Measurements from ENCODE around the gene MED16.

Gene MED16

GRCh38 chr19:938233-938923, 45.4 kb upstream of the MED16 start:
- 0 out of 20 replicates have a peak overlapping the region, but pooled peaks of 1 of the 10 experiments have one; percentile 19 for H3K4me3 ChIP-seq
- peaks cover 34 to 85% (median 61%) of the 10 kb centered on the region in 11 experiments for H3K36me3 ChIP-seq
- peak overlapping the region in 6 of 11 experiments; percentile 5 to 55 (median 29); a peak in 4 of 22 replicates for H3K27ac ChIP-seq
- H4K20me1 ChIP-seq: peaks cover 95 to 100% (median 99%) of the 10 kb centered on the region in 11 experiments
- peaks cover 0 to 10% (median 6%) of the 10 kb centered on the region in 11 experiments; a peak in 12 of 22 replicates for H3K9me3 ChIP-seq (replicated peaks in 1 of 11)
- peak overlapping the region in 10 of 11 experiments; percentile 17 to 52 (median 44); a peak in 10 of 22 replicates for H3K9ac ChIP-seq
- TF ChIP-seq Cebpa-rat (IDR thresholded peaks at IDR 0.05): no peak
- H3K4me2 ChIP-seq: peak overlapping the region; percentile 58 to 97 (median 92)
- H3K4me1 ChIP-seq: peaks cover 67 to 100% (median 82%) of the 10 kb centered on the region in 10 experiments
- no peaks in the 10 kb centered on the region for H3K27me3 ChIP-seq

DNA sequence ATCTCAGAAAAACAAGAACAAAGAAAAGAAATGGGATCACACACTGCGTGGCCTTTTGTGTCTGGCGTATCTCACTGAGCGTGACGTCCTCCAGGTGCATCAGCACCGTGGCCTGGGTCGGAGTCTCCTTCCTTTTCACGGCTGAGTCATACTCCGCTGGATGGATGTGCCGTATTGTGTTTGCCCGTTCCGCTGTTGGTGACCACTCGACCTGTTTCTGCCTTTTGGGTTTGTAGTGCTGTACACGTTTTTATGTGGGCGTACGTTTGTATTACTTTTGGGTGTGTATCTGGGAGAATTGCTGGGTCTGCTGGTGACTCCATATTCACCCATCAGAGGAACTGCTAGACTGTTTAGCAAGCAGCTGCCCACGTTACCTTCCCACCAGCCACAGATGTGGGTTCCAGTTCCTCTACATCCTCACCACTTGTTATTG, 44.3 kb upstream of the MED16 start:
- Histone ChIP-seq H3K4me1 (peaks cover 73 to 100% (median 88%) of the 10 kb centered on the region in 10 experiments), H3K9ac (no peak overlapping the region), H3K4me3 (no peak overlapping the region), H3K9me3 (replicated peaks in 1 of 11) (peaks cover 0 to 10% (median 6%) of the 10 kb centered on the region in 11 experiments; a peak in 12 of 22 replicates), H3K27ac (peak overlapping the region in 1 of 11 experiments; percentile 5; a peak in 1 of 22 replicates), H3K27me3 (no peaks in the 10 kb centered on the region), H3K4me2 (peak overlapping the region in 7 of 11 experiments; percentile 18 to 96 (median 40); a peak in 12 of 22 replicates), H3K36me3 (peaks cover 26 to 84% (median 53%) of the 10 kb centered on the region in 11 experiments), H4K20me1 (peaks cover 95 to 100% (median 99%) of the 10 kb centered on the region in 11 experiments)
- no peak for TF ChIP-seq Cebpa-rat (IDR thresholded peaks at IDR 0.05)

GRCh38 chr19:936175-936546, 43.2 kb upstream of the MED16 start:
- H3K4me1 ChIP-seq: peaks cover 68 to 100% (median 85%) of the 10 kb centered on the region in 10 experiments
- H4K20me1 ChIP-seq: peaks cover 94 to 100% (median 97%) of the 10 kb centered on the region in 11 experiments
- no peak overlapping the region for H3K4me3 ChIP-seq
- H3K4me2 ChIP-seq: peak overlapping the region in 3 of 11 experiments; percentile 22 to 96 (median 94); a peak in 5 of 22 replicates
- H3K27me3 ChIP-seq: no peaks in the 10 kb centered on the region
- no peak for TF ChIP-seq Cebpa-rat (IDR thresholded peaks at IDR 0.05)
- peaks cover 0 to 10% (median 6%) of the 10 kb centered on the region in 11 experiments; a peak in 12 of 22 replicates for H3K9me3 ChIP-seq (replicated peaks in 1 of 11)
- no peak overlapping the region for H3K9ac ChIP-seq
- H3K36me3 ChIP-seq: peaks cover 32 to 88% (median 56%) of the 10 kb centered on the region in 11 experiments
- no peak overlapping the region for H3K27ac ChIP-seq

GRCh38 chr19:934865-935479, 42.0 kb upstream of the MED16 start:
- Histone ChIP-seq H3K27ac (peak overlapping the region in 9 of 11 experiments; percentile 7 to 68 (median 46); a peak in 12 of 22 replicates), H3K4me3 (peak overlapping the region in 2 of 10 experiments; percentile 15 to 53; a peak in 2 of 20 replicates), H3K27me3 (no peaks in the 10 kb centered on the region), H3K4me2 (peak overlapping the region; percentile 80 to 99 (median 94)), H3K4me1 (peaks cover 57 to 97% (median 73%) of the 10 kb centered on the region in 10 experiments), H3K9me3 (replicated peaks in 1 of 11) (peaks cover 0 to 10% (median 6%) of the 10 kb centered on the region in 11 experiments; a peak in 12 of 22 replicates), H3K36me3 (peaks cover 34 to 98% (median 65%) of the 10 kb centered on the region in 11 experiments), H3K9ac (peak overlapping the region in 10 of 11 experiments; percentile 25 to 68 (median 44); a peak in 15 of 22 replicates), H4K20me1 (peaks cover 86 to 99% (median 93%) of the 10 kb centered on the region in 11 experiments)
- no peak for TF ChIP-seq Cebpa-rat (IDR thresholded peaks at IDR 0.05)

- H3K4me2 ChIP-seq: peak overlapping the region; percentile 80 to 99 (median 94)
- H3K4me1 ChIP-seq: peaks cover 50 to 96% (median 68%) of the 10 kb centered on the region in 10 experiments
- H3K27ac ChIP-seq: peak overlapping the region in 9 of 11 experiments; percentile 7 to 68 (median 46); a peak in 9 of 22 replicates
- no peak for TF ChIP-seq Cebpa-rat (IDR thresholded peaks at IDR 0.05)
- H3K27me3 ChIP-seq: no peaks in the 10 kb centered on the region
- H3K36me3 ChIP-seq: peaks cover 40 to 98% (median 65%) of the 10 kb centered on the region in 11 experiments
- peak overlapping the region in 10 of 11 experiments; percentile 25 to 68 (median 48); a peak in 17 of 22 replicates for H3K9ac ChIP-seq
- peak overlapping the region in 2 of 10 experiments; percentile 45 to 53; a peak in 3 of 20 replicates for H3K4me3 ChIP-seq
- H4K20me1 ChIP-seq: peaks cover 80 to 99% (median 91%) of the 10 kb centered on the region in 11 experiments
- peaks cover 0 to 10% (median 6%) of the 10 kb centered on the region in 11 experiments; a peak in 12 of 22 replicates for H3K9me3 ChIP-seq (replicated peaks in 1 of 11)
Observed at GRCh38 chr19:934197-934840, 41.3 kb upstream of the MED16 start.

- no peak for TF ChIP-seq Cebpa-rat (IDR thresholded peaks at IDR 0.05)
- Histone ChIP-seq H3K9ac (peak overlapping the region; percentile 48 to 68 (median 59); a peak in 20 of 22 replicates), H3K27ac (peak overlapping the region; percentile 32 to 68 (median 55); a peak in 19 of 22 replicates), H3K27me3 (no peaks in the 10 kb centered on the region), H3K4me2 (peak overlapping the region; percentile 80 to 99 (median 94)), H3K9me3 (replicated peaks in 1 of 11) (peaks cover 0 to 10% (median 6%) of the 10 kb centered on the region in 11 experiments; a peak in 12 of 22 replicates), H3K4me3 (peak overlapping the region in 9 of 10 experiments; percentile 4 to 59 (median 44); a peak in 15 of 20 replicates), H3K36me3 (peaks cover 43 to 97% (median 64%) of the 10 kb centered on the region in 11 experiments), H3K4me1 (peaks cover 46 to 93% (median 66%) of the 10 kb centered on the region in 10 experiments), H4K20me1 (peaks cover 77 to 97% (median 88%) of the 10 kb centered on the region in 11 experiments)
Observed at GRCh38 chr19:933553-933882, 40.5 kb upstream of the MED16 start.

DNA sequence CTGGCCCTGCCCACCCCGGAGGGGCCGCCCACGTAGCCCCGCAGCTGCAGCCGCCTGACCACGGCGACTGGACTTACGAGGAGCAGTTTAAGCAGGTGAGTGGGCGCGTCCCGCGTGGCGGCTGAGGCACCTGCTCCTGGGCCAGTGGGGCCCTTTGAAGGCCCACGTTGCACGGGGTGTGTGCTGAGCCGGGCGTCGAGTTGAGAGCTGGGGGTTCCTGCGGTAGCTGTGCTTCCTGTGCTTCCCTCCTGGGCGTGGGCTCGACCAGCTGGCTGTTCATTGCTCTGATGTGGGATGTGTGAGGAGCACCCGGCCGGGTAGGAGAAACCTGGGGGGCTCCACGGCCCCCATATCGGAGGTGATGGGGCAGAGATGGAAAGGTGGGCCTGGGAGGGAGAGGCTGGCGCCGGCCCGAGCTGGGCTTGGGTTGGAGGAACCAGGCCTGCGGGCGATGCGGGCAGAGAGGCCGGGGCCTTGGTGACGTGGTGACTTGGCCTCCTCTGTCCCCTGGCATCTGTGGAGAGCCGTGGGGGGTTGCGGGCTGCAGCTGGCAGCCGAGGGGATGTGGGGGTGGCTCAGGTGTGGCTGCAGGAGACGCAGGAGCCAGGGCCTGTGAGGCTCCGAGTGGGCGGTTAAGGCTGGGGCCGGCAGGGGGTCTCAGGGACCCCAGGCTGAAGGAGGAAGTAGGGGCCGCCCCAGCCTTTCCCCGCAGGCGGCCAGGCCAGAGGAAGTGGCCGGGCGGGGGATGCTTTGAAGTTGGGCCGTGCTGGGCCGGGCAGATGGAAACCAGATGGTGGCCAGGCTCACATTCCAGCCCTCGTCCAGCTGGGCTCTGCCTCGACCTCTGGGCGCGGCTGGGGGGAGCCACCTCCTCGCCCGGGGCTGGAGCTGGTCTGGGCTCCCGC, 39.9 kb upstream of the MED16 start:
- Histone ChIP-seq H3K36me3 (peaks cover 43 to 95% (median 66%) of the 10 kb centered on the region in 11 experiments), H3K9ac (peak overlapping the region; percentile 48 to 68 (median 59); a peak in 21 of 22 replicates), H3K27ac (peak overlapping the region; percentile 32 to 68 (median 55); a peak in 20 of 22 replicates), H3K4me1 (peaks cover 47 to 93% (median 66%) of the 10 kb centered on the region in 10 experiments), H3K4me2 (peak overlapping the region; percentile 80 to 99 (median 94)), H4K20me1 (peaks cover 75 to 96% (median 88%) of the 10 kb centered on the region in 11 experiments), H3K4me3 (peak overlapping the region; percentile 4 to 59 (median 40); a peak in 17 of 20 replicates), H3K9me3 (replicated peaks in 1 of 11) (peaks cover 0 to 10% (median 6%) of the 10 kb centered on the region in 11 experiments; a peak in 12 of 22 replicates), H3K27me3 (no peaks in the 10 kb centered on the region)
- TF ChIP-seq Cebpa-rat (IDR thresholded peaks at IDR 0.05): no peak
